T-helper 1 cell treated with Interleukin-12 subunit alpha and Interleukin-12 subunit beta and Interleukin-4 antibody, amounts not matched to agents 30 μg/mL and 1 μg/mL, for 36 hours (primary cell): ENCODE data around the gene IGF1R.

Source experiments
- H3K27ac Mint-ChIP-seq: one replicate; pipeline ENCODE4 v1.8.0; 2021; ENCODE audit warnings: mild to moderate bottlenecking, mixed read lengths
- H3K27me3 Mint-ChIP-seq: one replicate; pipeline ENCODE4 v1.8.0; 2021; ENCODE audit warnings: low read depth, mixed read lengths
- H3K36me3 Mint-ChIP-seq: one replicate; pipeline ENCODE4 v1.8.0; 2021; ENCODE audit warnings: low read depth, mixed read lengths
- H3K4me1 Mint-ChIP-seq: one replicate; pipeline ENCODE4 v1.8.0; 2021; ENCODE audit warnings: low read depth, mixed read lengths
- H3K4me3 Mint-ChIP-seq: one replicate; pipeline ENCODE4 v1.8.0; 2021; ENCODE audit warnings: mild to moderate bottlenecking, moderate library complexity, mixed read lengths
- H3K9me3 Mint-ChIP-seq: one replicate; pipeline ENCODE4 v1.8.0; 2021; ENCODE audit warnings: mixed read lengths

IGF1R gene

GRCh38 chr15:98743177-98743576 is 94.8 kb downstream of the IGF1R start:
- no peaks in the 10 kb centered on the region for H3K9me3 Mint-ChIP-seq
- H3K36me3 Mint-ChIP-seq = no peaks in the 10 kb centered on the region
- no peak overlapping the region for H3K27ac Mint-ChIP-seq
- H3K4me3 Mint-ChIP-seq = no peak overlapping the region
- H3K4me1 Mint-ChIP-seq = peaks cover 20% of the 10 kb centered on the region
- no peaks in the 10 kb centered on the region for H3K27me3 Mint-ChIP-seq

- Mint-ChIP-seq H3K36me3 (no peaks in the 10 kb centered on the region), H3K4me1 (peaks cover 9% of the 10 kb centered on the region), H3K27ac (no peak overlapping the region)
Observed at GRCh38 chr15:98744506-98744905, 96.2 kb downstream of the IGF1R start.

GRCh38 chr15:98745179-98745578 is 96.8 kb downstream of the IGF1R start:
- no peaks in the 10 kb centered on the region for H3K36me3 Mint-ChIP-seq
- peaks cover 8% of the 10 kb centered on the region for H3K4me1 Mint-ChIP-seq
- no peaks in the 10 kb centered on the region for H3K9me3 Mint-ChIP-seq
- H3K27ac Mint-ChIP-seq = no peak overlapping the region
- H3K4me3 Mint-ChIP-seq = no peak overlapping the region
- no peaks in the 10 kb centered on the region for H3K27me3 Mint-ChIP-seq

More at GRCh38 chr15:98744506-98744905, 96.2 kb downstream of the IGF1R start:
- Mint-ChIP-seq H3K27me3 (no peaks in the 10 kb centered on the region), H3K4me3 (no peak overlapping the region), H3K9me3 (no peaks in the 10 kb centered on the region)

GRCh38 chr15:98745650-98746374 is 97.5 kb downstream of the IGF1R start:
- H3K9me3 Mint-ChIP-seq = no peaks in the 10 kb centered on the region
- H3K27me3 Mint-ChIP-seq = no peaks in the 10 kb centered on the region
- peaks cover 5% of the 10 kb centered on the region for H3K4me1 Mint-ChIP-seq
- H3K36me3 Mint-ChIP-seq = no peaks in the 10 kb centered on the region
- no peak overlapping the region for H3K4me3 Mint-ChIP-seq
- no peak overlapping the region for H3K27ac Mint-ChIP-seq

- Mint-ChIP-seq H3K36me3 (no peaks in the 10 kb centered on the region), H3K27ac (no peak overlapping the region), H3K27me3 (no peaks in the 10 kb centered on the region), H3K4me3 (no peak overlapping the region), H3K4me1 (peaks cover 5% of the 10 kb centered on the region), H3K9me3 (no peaks in the 10 kb centered on the region)
Observed at GRCh38 chr15:98746375-98747155, 98.2 kb downstream of the IGF1R start.

GRCh38 chr15:98751767-98752166 is 103.4 kb downstream of the IGF1R start:
- no peaks in the 10 kb centered on the region for H3K36me3 Mint-ChIP-seq
- no peaks in the 10 kb centered on the region for H3K27me3 Mint-ChIP-seq
- H3K4me1 Mint-ChIP-seq = peaks cover 3% of the 10 kb centered on the region
- no peak overlapping the region for H3K4me3 Mint-ChIP-seq
- no peaks in the 10 kb centered on the region for H3K9me3 Mint-ChIP-seq
- H3K27ac Mint-ChIP-seq = no peak overlapping the region

- H3K27ac Mint-ChIP-seq = no peak overlapping the region
- no peaks in the 10 kb centered on the region for H3K36me3 Mint-ChIP-seq
- no peak overlapping the region for H3K4me3 Mint-ChIP-seq
- peaks cover 3% of the 10 kb centered on the region for H3K27me3 Mint-ChIP-seq
- no peaks in the 10 kb centered on the region for H3K9me3 Mint-ChIP-seq
- H3K4me1 Mint-ChIP-seq = peaks cover 3% of the 10 kb centered on the region
Observed at GRCh38 chr15:98753726-98754656, 105.7 kb downstream of the IGF1R start.

GRCh38 chr15:98754657-98755022 is 106.3 kb downstream of the IGF1R start:
- Mint-ChIP-seq H3K27me3 (peaks cover 3% of the 10 kb centered on the region), H3K36me3 (no peaks in the 10 kb centered on the region), H3K9me3 (no peaks in the 10 kb centered on the region), H3K27ac (no peak overlapping the region), H3K4me1 (peaks cover 3% of the 10 kb centered on the region), H3K4me3 (no peak overlapping the region)

GRCh38 chr15:98755138-98755537 is 106.8 kb downstream of the IGF1R start:
- peaks cover 3% of the 10 kb centered on the region for H3K27me3 Mint-ChIP-seq
- peaks cover 3% of the 10 kb centered on the region for H3K4me1 Mint-ChIP-seq
- no peaks in the 10 kb centered on the region for H3K36me3 Mint-ChIP-seq
- no peak overlapping the region for H3K4me3 Mint-ChIP-seq
- no peak overlapping the region for H3K27ac Mint-ChIP-seq
- no peaks in the 10 kb centered on the region for H3K9me3 Mint-ChIP-seq

- Mint-ChIP-seq H3K27ac (no peak overlapping the region), H3K27me3 (peaks cover 3% of the 10 kb centered on the region), H3K4me3 (no peak overlapping the region), H3K36me3 (no peaks in the 10 kb centered on the region), H3K9me3 (no peaks in the 10 kb centered on the region), H3K4me1 (peaks cover 3% of the 10 kb centered on the region)
Observed at GRCh38 chr15:98755781-98756180, 107.4 kb downstream of the IGF1R start.

- no peaks in the 10 kb centered on the region for H3K9me3 Mint-ChIP-seq
- no peak overlapping the region for H3K27ac Mint-ChIP-seq
Observed at GRCh38 chr15:98758224-98758623, 109.9 kb downstream of the IGF1R start.

GRCh38 chr15:98759277-98759676 is 110.9 kb downstream of the IGF1R start:
- Mint-ChIP-seq H3K4me3 (no peak overlapping the region), H3K27me3 (peaks cover 3% of the 10 kb centered on the region), H3K36me3 (no peaks in the 10 kb centered on the region), H3K27ac (no peak overlapping the region), H3K9me3 (no peaks in the 10 kb centered on the region), H3K4me1 (no peaks in the 10 kb centered on the region)

More at GRCh38 chr15:98758224-98758623, 109.9 kb downstream of the IGF1R start:
- no peaks in the 10 kb centered on the region for H3K36me3 Mint-ChIP-seq
- peaks cover 3% of the 10 kb centered on the region for H3K27me3 Mint-ChIP-seq
- no peak overlapping the region for H3K4me3 Mint-ChIP-seq
- H3K4me1 Mint-ChIP-seq = peaks cover 3% of the 10 kb centered on the region

GRCh38 chr15:98760112-98760826 is 111.9 kb downstream of the IGF1R start:
- Mint-ChIP-seq H3K4me3 (no peak overlapping the region), H3K36me3 (no peaks in the 10 kb centered on the region), H3K4me1 (no peaks in the 10 kb centered on the region), H3K27me3 (peaks cover 3% of the 10 kb centered on the region), H3K9me3 (no peaks in the 10 kb centered on the region), H3K27ac (no peak overlapping the region)

GRCh38 chr15:98760975-98761374 is 112.6 kb downstream of the IGF1R start:
- Mint-ChIP-seq H3K36me3 (no peaks in the 10 kb centered on the region), H3K9me3 (no peaks in the 10 kb centered on the region), H3K27ac (no peak overlapping the region), H3K27me3 (peaks cover 3% of the 10 kb centered on the region), H3K4me1 (no peaks in the 10 kb centered on the region), H3K4me3 (no peak overlapping the region)
